Panc1 (cell line): Measurements from ENCODE around the gene FRMD4A. TPM values are rescaled to one million over a fixed set of nuclear protein-coding genes. Genes with fewer than 3 reads are reported as not detected.

ENCODE experiments used
- ATAC-seq: fragments of 200-7000 bp; cut with Tn5 transposase; 2 replicates; pipeline ENCODE4 v1.9.1; 2020; ENCODE audit warnings: mild to moderate bottlenecking, moderate library complexity
- BruUV-seq: library from RNA; stranded (reverse); fragments of 400-500 nt; replicated peaks from 2 replicates; lab custom pipeline; 2021; lab: Mats Ljungman, UMichigan
- CTCF ChIA-PET: fragments of 300-600 bp; sonication (Branson Sonifier 250); formaldehyde crosslinking; loops from one replicate; lab custom pipeline; 2022; ENCODE audit warnings: antibody characterized with exemption; lab: Charles Lee
- POLR2A ChIA-PET: fragments of 300-600 bp; sonication (Branson Sonifier 250); formaldehyde crosslinking; loops from one replicate; lab custom pipeline; 2022; ENCODE audit warnings: antibody characterized with exemption; lab: Charles Lee
- DNase-seq: peaks from one replicate; pipeline ENCODE4 v3.0.0-alpha.2; 2010; ENCODE audit warnings: low read depth, low spot score
- H3K27ac ChIP-seq: 2 replicates; pipeline ENCODE4 v1.5.1; 2011; ENCODE audit warnings: mild to moderate bottlenecking, low read length, inconsistent platforms
- H3K27me3 ChIP-seq: fragments of 200-500 bp; sonication (Bioruptor generic); 2 replicates; pipeline ENCODE4 v1.6.0; 2014; ENCODE audit warnings: low read length, inconsistent platforms; ENCODE audit not compliant: control insufficient read depth, insufficient read depth
- H3K36me3 ChIP-seq: fragments of 200-500 bp; sonication (Bioruptor generic); 2 replicates; pipeline ENCODE4 v1.5.1; 2014; ENCODE audit warnings: inconsistent platforms, mild to moderate bottlenecking, low read length, moderate library complexity; ENCODE audit not compliant: control insufficient read depth, insufficient read depth
- H3K4me1 ChIP-seq: 2 replicates; pipeline ENCODE4 v1.5.1; 2011; ENCODE audit warnings: inconsistent platforms, mild to moderate bottlenecking, low read length, moderate library complexity; ENCODE audit not compliant: control insufficient read depth, insufficient read depth
- H3K4me3 ChIP-seq, 2 experiments: 2 replicates each; pipeline ENCODE4 v1.5.1; 2011 to 2012; ENCODE audit warnings: low read depth in 2 of 2, low read length in 2 of 2, mild to moderate bottlenecking in 2 of 2, inconsistent platforms in 1 of 2, moderate library complexity in 1 of 2
- H3K9me3 ChIP-seq: fragments of 200-500 bp; sonication (Bioruptor generic); 2 replicates; pipeline ENCODE4 v1.5.1; 2014; ENCODE audit warnings: low read depth, mild to moderate bottlenecking, inconsistent platforms, low read length, moderate library complexity; ENCODE audit not compliant: control insufficient read depth, insufficient read depth
- SIN3A ChIP-seq: IDR thresholded peaks from 2 replicates; pipeline ENCODE4 v1.6.1; 2012; ENCODE audit warnings: low read depth, mild to moderate bottlenecking, low read length, moderate library complexity, borderline replicate concordance; ENCODE audit not compliant: insufficient read depth
- TCF7L2 ChIP-seq: IDR thresholded peaks from 2 replicates; pipeline ENCODE4 v1.6.1; 2011; ENCODE audit warnings: mild to moderate bottlenecking, low read depth, low read length, inconsistent platforms
- in situ Hi-C: cut with HindIII; loops from 2 replicates; pipeline ENCODE4 v1.10.0; 2016; ENCODE audit warnings: low sequenced_read_pairs, low pct_unique_long_range_greater_than_20kb
- intact Hi-C: fragments of 100-400 bp; cut with micrococcal nuclease; formaldehyde crosslinking; loops from one replicate; pipeline ENCODE4 v1.10.0; 2022; ENCODE audit not compliant: unreplicated experiment
- total RNA-seq: library from RNA; stranded (reverse); gene quantifications from one replicate; pipeline ENCODE4 v1.2.1, GENCODE V29; 2021; ENCODE audit not compliant: unreplicated experiment
- TF ChIP-seq, protein P1 (sequence below): fragments of 450-650 bp; IDR thresholded peaks from 2 replicates; pipeline ENCODE4 v1.5.1; 2017; ENCODE audit warnings: mild to moderate bottlenecking
- TF ChIP-seq, protein P2 (sequence below), 2 experiments: IDR thresholded peaks; 2 replicates each; pipeline ENCODE4 v1.6.1; 2011 to 2012; ENCODE audit warnings: low read depth in 2 of 2, control low read depth in 1 of 2, low read length in 1 of 2, mild to moderate bottlenecking in 1 of 2, moderate library complexity in 1 of 2; ENCODE audit not compliant: insufficient read depth in 1 of 2

Gene FRMD4A
- total RNA-seq, 1 experiment from 2014 or later = 7.1 TPM

DNA sequence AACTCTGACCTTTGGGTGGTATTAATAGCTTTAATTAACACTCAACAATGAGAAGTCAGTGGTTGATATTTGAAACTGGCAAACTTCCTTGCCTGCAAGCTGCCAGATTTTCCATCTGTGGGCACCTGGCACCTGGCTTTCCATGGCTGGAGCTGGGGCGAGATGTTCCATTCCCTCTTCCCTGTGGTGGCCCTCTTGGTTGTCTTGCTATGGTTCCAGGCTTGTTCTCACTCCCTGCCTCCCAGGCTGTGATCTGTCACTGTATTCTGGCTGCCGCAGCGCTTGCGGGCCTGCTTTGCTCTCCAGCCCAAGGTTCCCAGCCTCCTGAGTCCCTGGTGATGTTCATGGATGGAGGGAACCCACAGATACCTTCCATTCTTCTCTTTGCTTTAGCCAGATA is 201.0 kb downstream of the FRMD4A start:
- no peaks in the 10 kb centered on the region for H3K4me1 ChIP-seq
- no peaks in the 10 kb centered on the region for H3K27me3 ChIP-seq
- TF ChIP-seq, protein P1, sequence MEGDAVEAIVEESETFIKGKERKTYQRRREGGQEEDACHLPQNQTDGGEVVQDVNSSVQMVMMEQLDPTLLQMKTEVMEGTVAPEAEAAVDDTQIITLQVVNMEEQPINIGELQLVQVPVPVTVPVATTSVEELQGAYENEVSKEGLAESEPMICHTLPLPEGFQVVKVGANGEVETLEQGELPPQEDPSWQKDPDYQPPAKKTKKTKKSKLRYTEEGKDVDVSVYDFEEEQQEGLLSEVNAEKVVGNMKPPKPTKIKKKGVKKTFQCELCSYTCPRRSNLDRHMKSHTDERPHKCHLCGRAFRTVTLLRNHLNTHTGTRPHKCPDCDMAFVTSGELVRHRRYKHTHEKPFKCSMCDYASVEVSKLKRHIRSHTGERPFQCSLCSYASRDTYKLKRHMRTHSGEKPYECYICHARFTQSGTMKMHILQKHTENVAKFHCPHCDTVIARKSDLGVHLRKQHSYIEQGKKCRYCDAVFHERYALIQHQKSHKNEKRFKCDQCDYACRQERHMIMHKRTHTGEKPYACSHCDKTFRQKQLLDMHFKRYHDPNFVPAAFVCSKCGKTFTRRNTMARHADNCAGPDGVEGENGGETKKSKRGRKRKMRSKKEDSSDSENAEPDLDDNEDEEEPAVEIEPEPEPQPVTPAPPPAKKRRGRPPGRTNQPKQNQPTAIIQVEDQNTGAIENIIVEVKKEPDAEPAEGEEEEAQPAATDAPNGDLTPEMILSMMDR = no peak
- TF ChIP-seq TCF7L2 = no peak
- TF ChIP-seq, protein P2, sequence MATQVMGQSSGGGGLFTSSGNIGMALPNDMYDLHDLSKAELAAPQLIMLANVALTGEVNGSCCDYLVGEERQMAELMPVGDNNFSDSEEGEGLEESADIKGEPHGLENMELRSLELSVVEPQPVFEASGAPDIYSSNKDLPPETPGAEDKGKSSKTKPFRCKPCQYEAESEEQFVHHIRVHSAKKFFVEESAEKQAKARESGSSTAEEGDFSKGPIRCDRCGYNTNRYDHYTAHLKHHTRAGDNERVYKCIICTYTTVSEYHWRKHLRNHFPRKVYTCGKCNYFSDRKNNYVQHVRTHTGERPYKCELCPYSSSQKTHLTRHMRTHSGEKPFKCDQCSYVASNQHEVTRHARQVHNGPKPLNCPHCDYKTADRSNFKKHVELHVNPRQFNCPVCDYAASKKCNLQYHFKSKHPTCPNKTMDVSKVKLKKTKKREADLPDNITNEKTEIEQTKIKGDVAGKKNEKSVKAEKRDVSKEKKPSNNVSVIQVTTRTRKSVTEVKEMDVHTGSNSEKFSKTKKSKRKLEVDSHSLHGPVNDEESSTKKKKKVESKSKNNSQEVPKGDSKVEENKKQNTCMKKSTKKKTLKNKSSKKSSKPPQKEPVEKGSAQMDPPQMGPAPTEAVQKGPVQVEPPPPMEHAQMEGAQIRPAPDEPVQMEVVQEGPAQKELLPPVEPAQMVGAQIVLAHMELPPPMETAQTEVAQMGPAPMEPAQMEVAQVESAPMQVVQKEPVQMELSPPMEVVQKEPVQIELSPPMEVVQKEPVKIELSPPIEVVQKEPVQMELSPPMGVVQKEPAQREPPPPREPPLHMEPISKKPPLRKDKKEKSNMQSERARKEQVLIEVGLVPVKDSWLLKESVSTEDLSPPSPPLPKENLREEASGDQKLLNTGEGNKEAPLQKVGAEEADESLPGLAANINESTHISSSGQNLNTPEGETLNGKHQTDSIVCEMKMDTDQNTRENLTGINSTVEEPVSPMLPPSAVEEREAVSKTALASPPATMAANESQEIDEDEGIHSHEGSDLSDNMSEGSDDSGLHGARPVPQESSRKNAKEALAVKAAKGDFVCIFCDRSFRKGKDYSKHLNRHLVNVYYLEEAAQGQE (IDR thresholded peaks at IDR 0.05; ENCODE audit: insufficient read depth in 1 of 2, low read depth in 2 of 2, low read length in 1 of 2) = no peak
- no peak overlapping the region for H3K27ac ChIP-seq
- in situ Hi-C loops = no loop called here
- intact Hi-C loops = no loop called here
- DNase-seq (no peak), ATAC-seq (no peak)
- no peaks in the 10 kb centered on the region for H3K9me3 ChIP-seq
- ChIA-PET POLR2A (no interaction called here), CTCF (no interaction called here)
- H3K4me3 ChIP-seq = no peak overlapping the region
- H3K36me3 ChIP-seq = no peaks in the 10 kb centered on the region
- no TSS peak for BruUV-seq

DNA sequence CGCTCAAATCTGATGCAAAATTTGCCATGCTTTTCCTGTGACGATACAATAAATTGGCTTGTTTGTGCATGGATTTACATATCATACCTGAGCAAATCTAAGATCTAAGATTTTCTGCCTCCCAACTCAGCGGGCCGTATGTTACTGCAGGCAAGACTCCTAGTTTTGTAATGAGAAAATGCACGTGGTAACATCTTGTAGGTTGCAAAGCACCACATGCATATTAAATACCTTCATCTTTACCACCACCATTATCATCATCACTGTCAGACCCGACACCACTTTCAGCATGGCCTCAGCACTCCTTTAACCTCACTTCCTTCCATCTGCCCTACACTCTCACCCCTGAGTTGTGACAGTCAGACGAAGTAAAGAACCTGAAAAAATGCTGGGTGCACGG is 202.2 kb downstream of the FRMD4A start:
- H3K9me3 ChIP-seq = no peaks in the 10 kb centered on the region
- no TSS peak for BruUV-seq
- ChIA-PET CTCF (no interaction called here), POLR2A (no interaction called here)
- no peaks in the 10 kb centered on the region for H3K4me1 ChIP-seq
- no peak for ATAC-seq
- H3K36me3 ChIP-seq = no peaks in the 10 kb centered on the region
- no peak overlapping the region for H3K4me3 ChIP-seq
- intact Hi-C loops (no loop called here), in situ Hi-C loops (no loop called here)
- H3K27ac ChIP-seq = no peak overlapping the region
- no peak for TF ChIP-seq SIN3A
- TF ChIP-seq, protein P1 = no peak
- TF ChIP-seq, protein P2 (IDR thresholded peaks at IDR 0.05; ENCODE audit: insufficient read depth in 1 of 2, low read depth in 2 of 2, low read length in 1 of 2) = no peak
- no peak for DNase-seq
- H3K27me3 ChIP-seq = no peaks in the 10 kb centered on the region
